Ramos (cell line): Measurements from ENCODE around the gene TTC28.
"Not testable (repeated sequence)": the region's sequence is repeated elsewhere in the genome, so short reads cannot be mapped to it uniquely, and the experiment has no call there.

Experiments
- in situ Hi-C: fragments of 300-500 bp; cut with MboI; formaldehyde crosslinking; loops from one replicate; pipeline ENCODE4 v1.14.3; 2022; ENCODE audit warnings: low sequenced_read_pairs; ENCODE audit not compliant: unreplicated experiment

The TTC28 gene

GRCh38 chr22:28568974-28569373 is 110.7 kb downstream of the TTC28 start:
- in situ Hi-C loops: not testable (repeated sequence)

DNA sequence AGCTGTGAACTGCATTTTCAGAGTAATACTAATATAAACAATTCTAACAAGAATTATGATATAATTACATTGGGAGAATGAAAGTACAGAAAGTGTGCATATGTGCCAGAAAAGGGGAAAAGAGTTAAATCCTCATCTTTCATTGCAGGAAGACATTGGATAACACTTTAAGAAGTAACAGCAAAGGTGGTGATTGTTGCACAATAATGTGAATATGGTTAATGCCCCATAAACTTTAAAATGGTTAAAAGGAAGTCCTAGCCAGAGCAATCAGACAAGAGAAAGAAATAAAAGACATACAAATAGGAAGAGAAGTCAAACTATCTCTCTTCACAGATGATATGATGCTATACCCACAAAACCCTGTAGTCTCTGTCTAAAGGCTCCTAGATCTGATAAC is 111.5 kb downstream of the TTC28 start:
- in situ Hi-C loops: no loop called here

DNA sequence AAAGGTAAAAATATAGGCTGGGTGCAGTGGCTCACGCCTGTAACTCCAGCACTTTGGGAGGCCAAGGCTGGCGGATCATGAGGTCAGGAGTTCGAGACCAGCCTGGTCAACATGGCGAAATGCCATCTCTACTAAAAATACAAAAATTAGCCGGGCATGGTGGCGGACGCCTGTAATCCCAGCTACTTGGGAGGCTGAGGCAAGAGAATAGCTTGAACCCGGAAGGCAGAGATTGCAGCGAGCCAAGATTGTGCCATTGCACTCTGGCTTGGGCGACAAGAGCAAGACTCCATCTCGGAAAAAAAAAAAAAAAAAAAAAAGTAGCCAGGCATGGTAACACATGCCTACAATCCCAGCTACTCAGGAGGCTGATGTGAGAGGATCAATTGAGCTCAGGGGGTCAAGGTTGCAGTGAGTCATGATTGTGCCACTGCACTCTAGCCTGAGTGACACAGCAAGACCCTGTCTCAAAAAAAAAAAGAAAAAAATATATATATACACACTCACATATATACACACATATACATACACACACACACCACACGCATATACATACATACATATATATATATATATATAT is 112.6 kb downstream of the TTC28 start:
- in situ Hi-C loops: not testable (repeated sequence)

- in situ Hi-C loops: no loop called here
Measured at GRCh38 chr22:28563636-28564035, 116.0 kb downstream of the TTC28 start.

GRCh38 chr22:28562324-28562723 is 117.3 kb downstream of the TTC28 start:
- in situ Hi-C loops: no loop called here

DNA sequence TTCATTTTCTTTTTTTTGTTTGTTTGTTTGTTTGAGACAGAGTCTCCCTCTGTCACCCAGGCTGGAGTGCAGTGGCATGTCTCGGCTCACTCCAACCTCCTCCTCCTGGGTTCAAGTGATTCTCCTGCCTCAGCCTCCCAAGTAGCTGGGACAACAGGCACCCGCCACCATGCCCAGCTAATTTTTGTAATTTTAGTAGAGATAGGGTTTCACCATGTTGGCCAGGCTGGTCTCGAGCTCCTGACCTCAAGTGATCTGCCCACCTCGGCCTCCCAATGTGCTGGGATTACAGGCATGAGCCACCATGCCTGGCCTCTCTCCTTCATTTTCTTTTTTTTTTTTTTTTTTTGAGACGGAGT is 118.9 kb downstream of the TTC28 start:
- in situ Hi-C loops: not testable (repeated sequence)

- in situ Hi-C loops: no loop called here
Measured at GRCh38 chr22:28560046-28560742, 119.4 kb downstream of the TTC28 start.

GRCh38 chr22:28557184-28557583 is 122.5 kb downstream of the TTC28 start:
- in situ Hi-C loops: no loop called here

GRCh38 chr22:28553108-28553866 is 126.4 kb downstream of the TTC28 start:
- in situ Hi-C loops: not testable (repeated sequence)

DNA sequence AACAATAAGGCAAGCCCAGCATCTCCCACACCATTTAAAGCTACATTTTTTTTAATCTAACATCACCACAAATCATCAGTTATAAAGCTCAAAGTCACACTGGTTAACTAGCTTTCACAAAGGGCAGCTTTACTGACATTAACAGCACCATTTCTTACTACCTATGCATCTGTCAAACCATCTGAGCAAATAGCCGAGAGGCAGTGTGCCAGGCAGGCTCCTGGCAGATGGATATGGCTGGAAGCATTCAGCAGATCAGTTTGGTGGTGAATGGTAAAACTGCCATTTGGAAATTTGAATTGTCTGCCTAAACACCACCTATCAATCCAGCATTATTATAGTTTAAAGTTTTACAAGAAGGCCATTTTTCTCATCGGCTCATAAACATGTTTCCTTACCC is 131.2 kb downstream of the TTC28 start:
- in situ Hi-C loops: no loop called here

GRCh38 chr22:28547132-28547842 is 132.4 kb downstream of the TTC28 start:
- in situ Hi-C loops: no loop called here

- in situ Hi-C loops: no loop called here
Measured at GRCh38 chr22:28544431-28544868, 135.2 kb downstream of the TTC28 start.

DNA sequence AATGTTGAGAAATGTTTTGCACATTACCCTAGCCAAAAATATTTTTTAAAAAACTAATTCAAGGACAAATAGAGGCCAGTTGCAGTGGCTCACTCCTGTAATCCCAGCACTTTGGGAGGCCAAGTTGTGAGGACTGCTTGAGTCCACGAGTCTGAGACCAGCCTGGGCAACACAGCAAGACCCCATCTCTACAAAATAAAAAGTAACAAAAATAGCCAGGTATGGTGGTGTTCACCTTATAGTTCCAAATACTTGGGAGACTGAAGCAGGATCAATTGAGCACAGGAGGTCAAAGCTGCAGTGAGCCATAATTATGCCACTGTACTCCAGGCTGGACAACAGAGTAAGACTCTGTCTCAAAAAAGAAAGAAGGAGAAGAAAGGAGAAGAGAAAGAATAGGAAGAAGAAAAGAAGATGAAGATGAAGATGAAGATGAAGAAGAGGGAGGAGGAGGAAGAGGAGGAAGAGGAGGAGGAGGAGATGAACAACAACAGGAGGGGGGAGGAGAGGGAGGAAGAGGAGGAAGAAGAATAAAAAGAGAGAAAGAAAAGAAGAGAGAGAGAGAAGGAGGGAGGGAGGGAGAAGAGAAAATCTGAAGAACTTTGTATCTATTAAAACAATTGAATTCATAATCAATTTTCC is 136.5 kb downstream of the TTC28 start:
- in situ Hi-C loops: no loop called here

DNA sequence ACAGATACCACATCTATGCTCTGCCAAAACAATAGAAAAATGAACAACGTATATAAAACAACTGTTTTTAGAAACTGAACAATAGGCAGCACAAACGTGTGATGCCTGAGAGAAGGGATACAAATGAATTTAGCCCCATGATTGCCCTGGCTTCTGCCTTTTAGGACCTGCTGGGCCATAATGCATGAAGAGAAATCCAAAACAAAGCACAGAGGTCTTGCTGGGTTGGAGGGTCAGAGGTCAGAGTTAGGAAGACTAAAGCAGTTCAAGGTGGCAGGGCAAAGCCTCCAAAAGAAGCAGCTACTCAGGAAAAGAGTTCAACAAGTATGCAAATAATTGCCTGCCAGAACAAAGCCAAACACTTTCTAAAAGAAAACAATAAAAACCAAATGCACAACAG is 138.5 kb downstream of the TTC28 start:
- in situ Hi-C loops: no loop called here

GRCh38 chr22:28538922-28539321 is 140.7 kb downstream of the TTC28 start:
- in situ Hi-C loops: no loop called here

GRCh38 chr22:28530565-28530964 is 149.1 kb downstream of the TTC28 start:
- in situ Hi-C loops: not testable (repeated sequence)

GRCh38 chr22:28529144-28529543 is 150.5 kb downstream of the TTC28 start:
- in situ Hi-C loops: not testable (repeated sequence)

- in situ Hi-C loops: no loop called here
Measured at GRCh38 chr22:28521451-28521850, 158.2 kb downstream of the TTC28 start.

- in situ Hi-C loops: no loop called here
Measured at GRCh38 chr22:28514321-28514821, 165.3 kb downstream of the TTC28 start.

- in situ Hi-C loops: not testable (repeated sequence)
Measured at GRCh38 chr22:28512387-28512786, 167.3 kb downstream of the TTC28 start.
